HG03103 (cell line): Measurements from ENCODE around the gene LEMD1.
"Not testable (repeated sequence)": the region's sequence is repeated elsewhere in the genome, so short reads cannot be mapped to it uniquely, and the experiment has no call there.

Source experiments
- ATAC-seq: cut with Tn5 transposase; IDR thresholded peaks from one replicate; pipeline ENCODE4 v1.9.1; 2021; ENCODE audit warnings: low read depth; ENCODE audit not compliant: unreplicated experiment

The LEMD1 gene

GRCh38 chr1:205447457-205448341 is 25.8 kb upstream of the LEMD1 start:
- no peak for ATAC-seq

GRCh38 chr1:205446828-205447227 is 25.0 kb upstream of the LEMD1 start:
- no peak for ATAC-seq

GRCh38 chr1:205445646-205445935 is 23.7 kb upstream of the LEMD1 start:
- ATAC-seq, result no peak

GRCh38 chr1:205444931-205445645 is 23.2 kb upstream of the LEMD1 start:
- no peak for ATAC-seq

- no peak for ATAC-seq
Observed at GRCh38 chr1:205444300-205444930, 22.6 kb upstream of the LEMD1 start.

GRCh38 chr1:205443585-205444299 is 21.9 kb upstream of the LEMD1 start:
- no peak for ATAC-seq

- ATAC-seq, result no peak
Observed at GRCh38 chr1:205442051-205442725, 20.3 kb upstream of the LEMD1 start.

- no peak for ATAC-seq
Observed at GRCh38 chr1:205441716-205442050, 19.8 kb upstream of the LEMD1 start.

GRCh38 chr1:205441318-205441633 is 19.4 kb upstream of the LEMD1 start:
- ATAC-seq, result no peak

GRCh38 chr1:205440476-205441317 is 18.8 kb upstream of the LEMD1 start:
- ATAC-seq, result no peak

- no peak for ATAC-seq
Observed at GRCh38 chr1:205440121-205440475, 18.2 kb upstream of the LEMD1 start.

GRCh38 chr1:205438213-205439158 is 16.6 kb upstream of the LEMD1 start:
- no peak for ATAC-seq

GRCh38 chr1:205437570-205437969 is 15.7 kb upstream of the LEMD1 start:
- no peak for ATAC-seq

- no peak for ATAC-seq
Observed at GRCh38 chr1:205436776-205437410, 15.0 kb upstream of the LEMD1 start.

- ATAC-seq, result no peak
Observed at GRCh38 chr1:205435578-205436573, 14.0 kb upstream of the LEMD1 start.

GRCh38 chr1:205434738-205435137 is 12.9 kb upstream of the LEMD1 start:
- ATAC-seq, result no peak

- not testable (repeated sequence) for ATAC-seq
Observed at GRCh38 chr1:205432692-205433091, 10.8 kb upstream of the LEMD1 start.
